ENCODE data around the gene KLHDC7A.

DNA sequence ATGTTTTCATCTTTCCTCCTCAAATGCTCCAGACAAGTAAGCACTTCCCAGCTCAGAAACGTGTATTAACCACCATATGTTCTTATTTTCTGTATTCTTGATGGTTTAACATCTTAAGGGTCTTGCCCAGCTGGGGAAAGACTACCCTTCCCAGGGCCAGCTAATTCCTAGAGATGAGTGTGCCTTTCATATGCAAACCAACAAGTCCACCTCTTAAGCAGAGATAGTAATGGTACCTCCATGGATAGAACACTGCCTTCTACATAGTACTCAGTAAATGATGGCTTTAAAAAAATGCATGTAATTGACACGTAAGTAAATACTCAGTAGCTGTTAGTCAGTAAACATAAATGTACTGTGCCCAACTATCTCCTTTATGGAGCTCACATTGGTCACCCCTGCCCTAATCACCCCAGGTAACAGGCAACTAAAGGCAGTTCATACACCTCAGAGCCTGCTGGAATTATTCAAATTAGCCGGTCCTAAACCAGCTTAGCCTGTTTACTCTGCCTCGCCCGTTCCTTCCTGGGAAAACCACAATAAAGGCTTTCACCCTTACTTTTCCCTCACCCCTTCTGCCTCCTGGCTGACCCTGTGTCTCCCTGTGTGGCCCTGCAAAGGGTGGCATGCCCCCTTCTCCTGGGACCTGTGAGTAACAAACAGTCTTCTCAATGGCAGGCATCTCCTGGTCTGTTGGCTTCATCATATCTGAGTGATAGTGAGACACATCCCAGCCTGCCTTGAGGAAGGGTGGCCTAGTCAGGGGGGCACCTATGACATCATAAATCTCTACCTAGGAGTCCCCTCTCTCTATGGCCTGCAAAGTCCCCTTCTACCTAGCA, 40.1 kb upstream of the KLHDC7A start:
- TF ChIP-seq, protein P1, sequence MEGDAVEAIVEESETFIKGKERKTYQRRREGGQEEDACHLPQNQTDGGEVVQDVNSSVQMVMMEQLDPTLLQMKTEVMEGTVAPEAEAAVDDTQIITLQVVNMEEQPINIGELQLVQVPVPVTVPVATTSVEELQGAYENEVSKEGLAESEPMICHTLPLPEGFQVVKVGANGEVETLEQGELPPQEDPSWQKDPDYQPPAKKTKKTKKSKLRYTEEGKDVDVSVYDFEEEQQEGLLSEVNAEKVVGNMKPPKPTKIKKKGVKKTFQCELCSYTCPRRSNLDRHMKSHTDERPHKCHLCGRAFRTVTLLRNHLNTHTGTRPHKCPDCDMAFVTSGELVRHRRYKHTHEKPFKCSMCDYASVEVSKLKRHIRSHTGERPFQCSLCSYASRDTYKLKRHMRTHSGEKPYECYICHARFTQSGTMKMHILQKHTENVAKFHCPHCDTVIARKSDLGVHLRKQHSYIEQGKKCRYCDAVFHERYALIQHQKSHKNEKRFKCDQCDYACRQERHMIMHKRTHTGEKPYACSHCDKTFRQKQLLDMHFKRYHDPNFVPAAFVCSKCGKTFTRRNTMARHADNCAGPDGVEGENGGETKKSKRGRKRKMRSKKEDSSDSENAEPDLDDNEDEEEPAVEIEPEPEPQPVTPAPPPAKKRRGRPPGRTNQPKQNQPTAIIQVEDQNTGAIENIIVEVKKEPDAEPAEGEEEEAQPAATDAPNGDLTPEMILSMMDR (conservative IDR thresholded peaks at IDR 0.05): no peak
- no peak for TF ChIP-seq ZFX (IDR thresholded peaks at IDR 0.05)
